ENCODE data around the gene PPFIBP2.

PPFIBP2 gene

GRCh38 chr11:7528514-7529049, 14.8 kb downstream of the PPFIBP2 start:
- no peak for DNase-seq

GRCh38 chr11:7530013-7530640, 16.3 kb downstream of the PPFIBP2 start:
- no peak for DNase-seq

GRCh38 chr11:7531011-7531410, 17.2 kb downstream of the PPFIBP2 start:
- no peak for DNase-seq

GRCh38 chr11:7532405-7533145, 18.8 kb downstream of the PPFIBP2 start:
- no peak for DNase-seq

- DNase-seq = no peak
Measured at GRCh38 chr11:7533199-7534041, 19.6 kb downstream of the PPFIBP2 start.

- DNase-seq = no peak
Measured at GRCh38 chr11:7534042-7534378, 20.2 kb downstream of the PPFIBP2 start.

GRCh38 chr11:7536100-7536499, 22.3 kb downstream of the PPFIBP2 start:
- no peak for DNase-seq

GRCh38 chr11:7537265-7537664, 23.5 kb downstream of the PPFIBP2 start:
- DNase-seq = no peak

GRCh38 chr11:7538031-7538430, 24.2 kb downstream of the PPFIBP2 start:
- no peak for DNase-seq

- no peak for DNase-seq
Measured at GRCh38 chr11:7538466-7539454, 25.0 kb downstream of the PPFIBP2 start.

- DNase-seq = no peak
Measured at GRCh38 chr11:7540830-7541555, 27.2 kb downstream of the PPFIBP2 start.

GRCh38 chr11:7543302-7543701, 29.5 kb downstream of the PPFIBP2 start:
- no peak for DNase-seq

GRCh38 chr11:7544021-7544420, 30.2 kb downstream of the PPFIBP2 start:
- DNase-seq = no peak

GRCh38 chr11:7545611-7546010, 31.8 kb downstream of the PPFIBP2 start:
- DNase-seq = no peak

- no peak for DNase-seq
Measured at GRCh38 chr11:7546324-7546791, 32.6 kb downstream of the PPFIBP2 start.

GRCh38 chr11:7547687-7548086, 33.9 kb downstream of the PPFIBP2 start:
- DNase-seq = no peak

- no peak for DNase-seq
Measured at GRCh38 chr11:7548659-7549274, 35.0 kb downstream of the PPFIBP2 start.

- DNase-seq = no peak
Measured at GRCh38 chr11:7549681-7550080, 35.9 kb downstream of the PPFIBP2 start.

- no peak for DNase-seq
Measured at GRCh38 chr11:7551571-7551970, 37.8 kb downstream of the PPFIBP2 start.

- DNase-seq = no peak
Measured at GRCh38 chr11:7552666-7553065, 38.9 kb downstream of the PPFIBP2 start.

All from retina (tissue), 1 donor.